Testis (tissue), 2 donors: ENCODE results near the gene CC2D2A.

ENCODE experiments used
- CTCF ChIP-seq, 3 experiments: fragments of 450-650 bp in 2 of 3; fragments of 200-600 bp in 1 of 3; sonication (generic) in 1 of 3; IDR thresholded peaks; one replicate each; pipeline ENCODE4 v1.5.1; 2016 to 2019; ENCODE audit warnings: antibody characterized with exemption in 3 of 3, mild to moderate bottlenecking in 2 of 3, moderate library complexity in 1 of 3
- POLR2A ChIP-seq: fragments of 450-650 bp; IDR thresholded peaks from one replicate; pipeline ENCODE4 v1.6.1; 2017; ENCODE audit warnings: antibody characterized with exemption, mild to moderate bottlenecking, moderate library complexity

GRCh38 chr4:15592799-15593198 is 123.1 kb downstream of the CC2D2A start:
- TF ChIP-seq CTCF (IDR thresholded peaks at IDR 0.05) (no peak), POLR2A (no peak)
